Stimulated activated CD8-positive, alpha-beta memory T cell treated with anti-CD3 and anti-CD28 coated beads, Interleukin-12 subunit alpha, Interleukin-12 subunit beta, amount 100 ng/mL, for 24 hours (primary cell): ENCODE measurements around the gene NECAB2.

Experiments
- DNase-seq: peaks from one replicate; pipeline ENCODE4 v3.0.0-alpha.2; 2020; ENCODE audit errors: extremely low read depth

NECAB2 gene

DNA sequence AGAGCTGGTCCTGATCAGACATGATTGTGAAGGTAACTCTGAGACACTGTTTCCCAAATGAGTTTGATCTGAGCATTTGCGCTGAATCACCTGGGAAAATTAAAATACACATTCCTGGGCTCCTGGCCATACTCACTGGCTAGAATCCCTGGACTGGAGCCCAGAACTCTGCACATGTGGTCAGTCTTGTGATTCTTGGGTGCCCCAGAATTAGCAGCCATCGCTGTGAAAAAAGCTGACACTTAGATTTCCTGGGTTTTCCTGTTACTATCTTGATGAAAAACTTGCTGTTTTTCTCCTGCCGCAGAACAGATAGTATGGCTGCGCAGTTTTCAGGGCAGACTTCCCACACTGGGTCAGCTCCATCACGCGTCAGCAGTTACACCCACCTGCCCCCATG is 24.6 kb downstream of the NECAB2 start:
- no peak for DNase-seq

DNA sequence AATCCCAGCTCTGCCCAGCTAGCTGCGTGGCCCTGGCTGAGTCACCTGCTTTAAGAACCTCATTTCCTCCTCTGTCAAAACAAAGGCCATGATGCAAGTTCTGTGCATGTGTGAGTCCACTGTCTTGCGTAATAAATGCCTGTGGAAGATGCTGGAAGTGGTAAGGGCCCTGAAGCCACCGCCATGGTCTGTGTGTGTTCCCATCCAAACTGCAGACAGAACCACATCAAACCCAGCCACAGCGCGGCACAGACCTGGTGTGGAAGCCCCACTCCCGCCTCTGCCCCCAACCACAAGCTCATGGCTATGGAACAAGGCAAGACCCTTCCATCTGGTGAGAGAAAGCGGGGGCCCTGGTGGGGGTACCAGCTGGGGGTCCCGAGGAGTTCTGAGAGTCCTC is 26.0 kb downstream of the NECAB2 start:
- no peak for DNase-seq

DNA sequence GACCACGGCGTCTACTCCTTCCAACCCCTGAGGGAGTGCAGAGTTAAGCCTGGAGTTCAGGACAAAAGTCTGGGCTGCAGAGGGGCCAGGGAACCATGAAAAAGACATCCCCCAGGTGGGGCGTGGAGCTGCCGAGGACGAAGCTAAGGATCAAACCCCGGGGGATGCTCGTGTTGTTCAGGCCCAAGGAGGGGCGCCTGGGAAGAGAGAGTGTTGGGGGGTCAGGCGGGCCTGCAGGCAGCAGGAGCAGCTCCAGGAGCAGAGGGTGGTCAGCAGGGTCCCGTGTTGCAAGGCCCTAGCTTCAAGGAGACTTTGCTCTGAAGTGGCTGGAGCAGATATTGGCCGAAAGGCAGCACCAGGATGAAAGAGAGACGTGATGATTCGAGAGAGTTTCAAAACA is 26.7 kb downstream of the NECAB2 start:
- no peak for DNase-seq

DNA sequence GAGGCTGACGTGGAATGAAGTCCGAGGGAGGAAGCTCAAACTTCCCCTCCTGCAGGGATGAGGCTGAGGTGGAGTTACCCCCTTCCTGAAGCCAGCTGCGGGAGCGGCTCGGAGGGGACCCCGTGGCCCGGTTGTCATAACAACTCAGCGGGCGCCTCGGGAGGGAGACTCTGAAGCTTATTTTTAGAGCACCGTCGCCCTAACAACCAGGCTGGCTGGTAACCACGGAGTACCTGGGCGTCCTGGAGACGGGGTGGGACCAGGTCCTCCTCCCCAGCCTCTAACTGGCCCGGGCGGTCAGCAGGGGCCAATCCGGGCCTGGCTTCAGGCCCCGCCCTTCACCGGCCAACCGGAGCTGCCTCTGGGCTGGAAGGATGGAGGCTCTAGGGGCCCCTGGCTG is 27.7 kb downstream of the NECAB2 start:
- DNase-seq: no peak

DNA sequence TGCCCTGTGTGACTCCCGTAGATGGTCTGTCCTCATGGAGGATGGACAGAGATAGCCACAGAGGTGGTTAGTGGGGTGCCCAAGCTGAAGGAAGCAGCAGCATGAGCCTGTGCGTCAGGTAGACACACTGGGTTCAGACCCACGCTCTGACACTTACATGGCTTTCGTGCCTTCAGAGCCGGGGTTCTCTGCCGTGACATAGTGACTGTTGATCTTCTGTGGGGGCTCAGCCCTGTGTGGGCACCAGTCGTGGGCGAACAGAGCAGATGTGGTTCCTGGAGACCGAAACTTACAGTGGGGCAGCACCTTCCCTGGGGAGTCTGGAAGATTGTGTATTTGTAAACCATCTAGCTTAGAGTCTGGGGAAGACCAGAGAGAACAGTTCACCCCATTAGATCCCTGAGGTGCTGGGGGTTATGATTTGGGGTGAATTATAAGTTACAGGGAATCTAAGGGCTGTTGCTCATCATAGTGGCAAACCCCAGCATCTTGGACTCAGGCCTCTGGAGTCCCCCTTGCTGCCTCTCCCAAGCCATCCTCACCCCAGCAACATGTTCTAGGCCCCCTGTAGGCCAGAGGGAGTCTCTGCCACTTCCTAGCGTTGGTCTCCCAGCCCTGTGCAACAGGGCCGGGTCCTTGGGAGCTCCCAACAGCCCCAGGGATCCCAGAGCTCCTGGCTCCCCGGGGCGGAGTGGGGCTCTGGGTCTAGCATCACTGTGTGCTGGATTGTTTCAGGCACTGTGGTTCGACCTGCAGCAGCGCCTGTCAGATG is 28.6 kb downstream of the NECAB2 start:
- DNase-seq: no peak

DNA sequence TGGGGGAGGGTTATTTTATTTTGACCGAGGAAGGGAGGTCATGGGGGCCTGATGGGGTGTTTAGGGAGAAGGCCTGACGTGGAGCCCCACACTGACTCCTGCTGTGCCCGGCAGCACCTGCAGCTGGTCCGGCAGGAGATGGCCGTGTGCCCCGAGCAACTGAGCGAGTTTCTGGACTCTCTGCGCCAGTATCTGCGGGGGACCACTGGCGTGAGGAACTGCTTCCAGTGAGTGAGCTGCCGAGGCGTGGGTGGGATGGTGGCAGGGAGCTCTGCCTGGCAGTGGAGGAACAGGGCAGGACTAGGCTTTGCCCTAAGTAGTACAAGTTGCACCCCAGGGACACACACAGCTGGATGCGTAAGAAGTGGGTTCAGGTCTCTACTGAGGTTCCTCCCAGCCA is 30.0 kb downstream of the NECAB2 start:
- no peak for DNase-seq

DNA sequence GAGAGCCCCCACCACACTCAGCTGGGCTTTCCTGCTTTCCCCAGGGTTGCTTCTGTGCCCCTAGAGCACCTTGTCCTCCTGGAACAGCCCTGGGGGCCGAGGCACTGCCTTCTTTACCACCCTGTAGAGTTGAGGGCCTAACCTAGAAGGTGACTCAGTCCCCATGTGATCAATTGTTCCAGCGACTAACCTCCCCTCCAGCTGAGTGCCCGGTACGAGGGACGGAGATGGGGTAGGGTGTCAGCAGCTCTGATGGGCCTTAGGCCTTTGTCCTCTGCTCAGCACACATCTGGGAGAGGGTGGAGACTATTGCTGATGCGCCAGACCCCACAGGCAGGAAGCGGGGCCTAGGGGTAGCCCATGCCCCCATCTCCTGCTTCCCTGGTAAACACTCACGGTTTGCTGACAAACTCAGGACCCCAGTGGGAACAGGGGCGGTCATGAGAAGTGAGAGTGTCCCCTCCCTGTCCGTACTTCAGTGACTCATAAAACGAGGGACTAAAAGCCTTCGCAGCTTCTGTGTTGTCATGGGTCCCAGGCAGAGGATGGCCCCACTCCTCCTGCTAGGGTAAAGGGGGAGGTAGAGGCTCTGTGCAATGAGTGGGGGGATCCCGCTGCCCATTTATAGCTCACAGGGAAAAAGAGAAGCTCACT is 33.1 kb downstream of the NECAB2 start:
- no peak for DNase-seq

DNA sequence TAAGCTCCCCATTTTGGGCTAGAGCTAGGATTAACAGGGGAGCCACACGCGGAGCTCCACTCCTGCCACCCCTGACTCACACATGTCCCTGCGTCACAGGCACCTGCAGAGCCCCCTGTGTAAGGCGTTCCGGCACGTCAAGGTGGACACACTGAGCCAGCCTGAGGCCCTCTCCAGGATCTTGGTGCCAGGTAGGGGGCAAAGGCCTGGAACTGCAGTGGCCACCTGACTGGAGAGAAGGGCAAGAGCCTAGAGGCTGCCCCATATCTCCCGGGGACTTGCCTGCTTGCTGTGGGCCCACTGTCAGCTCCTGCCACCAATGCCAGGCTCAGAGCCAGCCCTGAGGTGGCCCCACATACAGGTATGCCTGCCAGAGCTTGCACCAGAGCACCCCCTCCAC is 33.7 kb downstream of the NECAB2 start:
- DNase-seq: no peak

DNA sequence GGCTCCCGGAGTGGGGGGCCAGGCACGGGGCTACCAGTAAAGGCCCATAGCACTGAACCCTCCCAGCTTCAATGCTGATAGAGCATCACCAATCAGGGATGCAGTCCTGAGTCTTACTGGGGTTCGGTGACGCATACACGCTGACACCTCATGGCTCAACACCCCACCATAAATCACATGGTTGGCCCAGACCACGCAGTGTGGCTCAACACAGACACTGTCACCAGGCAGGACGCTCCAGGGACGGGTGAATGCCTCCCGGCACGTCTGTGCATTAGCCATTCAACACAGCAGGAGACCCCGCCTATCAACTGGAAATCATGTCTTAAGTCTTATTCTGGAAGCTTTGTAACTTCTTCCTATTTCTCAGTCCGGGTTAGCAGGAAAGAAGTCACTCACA is 35.0 kb downstream of the NECAB2 start:
- no peak for DNase-seq

DNA sequence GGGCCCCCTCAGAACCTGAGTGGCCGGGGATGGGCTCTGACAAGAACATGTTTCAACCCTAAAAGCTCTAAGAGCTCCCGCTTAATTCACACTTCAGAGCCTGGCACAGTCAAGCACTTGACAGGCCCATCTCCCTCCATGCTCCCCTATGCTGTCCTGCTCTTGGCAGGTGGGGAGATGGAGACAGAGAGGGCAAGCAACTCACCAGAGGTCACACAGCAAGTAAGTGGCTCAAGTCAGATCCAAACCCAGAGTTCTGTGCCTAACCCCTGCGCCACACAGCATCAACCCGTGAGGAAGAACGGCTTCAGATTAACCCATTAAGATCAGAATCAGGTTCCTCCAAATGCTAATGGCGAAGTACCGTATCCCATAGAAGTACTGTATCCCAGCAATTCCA is 36.4 kb downstream of the NECAB2 start:
- no peak for DNase-seq

DNA sequence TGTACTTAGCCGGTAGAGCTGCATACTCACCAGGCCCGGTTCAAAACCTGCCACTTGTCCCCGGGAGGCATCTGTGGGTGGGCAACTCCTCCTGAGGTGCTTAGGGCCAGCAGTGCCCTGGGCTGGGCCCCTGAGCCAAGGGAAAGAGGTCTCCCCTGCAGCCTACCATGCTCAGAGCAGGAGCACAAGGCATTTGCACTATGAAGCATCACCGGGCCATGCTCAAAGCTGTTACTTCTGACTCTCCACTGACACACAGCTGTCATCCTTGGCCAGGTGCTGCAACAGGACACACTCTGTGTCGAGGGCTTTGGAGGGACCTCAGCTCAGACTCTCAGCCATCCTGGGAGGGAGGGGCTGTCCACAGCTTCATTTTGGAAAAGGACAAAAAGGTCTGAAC is 37.3 kb downstream of the NECAB2 start:
- DNase-seq: no peak

DNA sequence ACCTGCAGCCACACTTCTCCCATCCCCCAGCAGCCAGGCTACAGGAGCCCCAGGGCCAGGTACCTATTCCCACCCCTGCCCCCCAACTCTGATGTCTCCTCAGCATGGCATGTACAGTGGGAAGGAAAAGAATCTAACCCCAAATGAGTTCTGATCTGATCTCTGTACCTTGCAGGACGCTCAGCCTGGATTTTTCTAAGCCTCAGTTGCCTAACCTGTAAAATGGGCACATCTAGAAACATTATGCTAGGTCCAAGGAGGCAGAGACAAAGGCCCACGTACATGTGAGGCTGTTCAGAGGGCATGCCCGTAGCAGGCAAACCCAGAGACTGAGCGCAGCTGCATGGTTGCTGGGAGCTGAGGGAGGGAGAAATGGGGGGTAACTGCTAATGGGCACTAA is 39.5 kb downstream of the NECAB2 start:
- no peak for DNase-seq

DNA sequence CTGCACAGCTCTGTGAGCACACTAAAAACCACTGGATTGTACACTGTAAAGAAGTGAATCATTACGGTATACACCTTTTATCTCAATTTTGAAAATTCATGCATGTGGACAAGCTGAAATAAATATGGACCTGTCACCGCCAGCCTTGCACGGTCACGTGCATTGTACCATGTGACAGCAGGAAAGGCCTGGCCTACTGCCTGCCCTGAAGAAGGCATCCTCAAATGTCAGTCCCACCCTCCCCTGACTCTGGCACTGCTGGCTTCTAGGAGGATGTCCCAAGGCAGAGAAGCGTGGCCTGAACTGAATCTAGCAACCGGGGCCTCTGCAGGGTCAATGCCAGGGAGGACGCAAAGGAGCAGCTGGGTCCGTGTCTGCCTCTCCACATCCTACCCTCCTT is 39.9 kb downstream of the NECAB2 start:
- DNase-seq: no peak

DNA sequence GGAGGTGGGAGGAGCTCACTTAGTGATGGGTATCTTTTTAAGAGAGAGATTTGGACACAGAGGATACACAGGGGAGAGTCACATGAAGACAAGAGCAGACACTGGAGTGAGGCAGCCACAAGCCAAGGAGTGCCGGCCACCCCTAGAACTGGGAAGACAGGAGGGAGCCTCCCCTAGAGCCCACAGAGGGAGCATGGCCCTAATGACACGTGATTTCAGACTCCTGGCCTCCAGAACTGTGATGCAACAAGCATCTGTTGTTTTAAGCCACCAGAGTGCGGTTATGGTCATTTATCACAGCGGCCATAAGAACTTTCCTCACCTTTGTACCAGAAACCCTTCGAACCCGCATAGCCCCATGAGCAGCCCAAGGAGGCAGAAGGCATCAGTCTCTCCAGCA is 41.2 kb downstream of the NECAB2 start:
- no peak for DNase-seq

DNA sequence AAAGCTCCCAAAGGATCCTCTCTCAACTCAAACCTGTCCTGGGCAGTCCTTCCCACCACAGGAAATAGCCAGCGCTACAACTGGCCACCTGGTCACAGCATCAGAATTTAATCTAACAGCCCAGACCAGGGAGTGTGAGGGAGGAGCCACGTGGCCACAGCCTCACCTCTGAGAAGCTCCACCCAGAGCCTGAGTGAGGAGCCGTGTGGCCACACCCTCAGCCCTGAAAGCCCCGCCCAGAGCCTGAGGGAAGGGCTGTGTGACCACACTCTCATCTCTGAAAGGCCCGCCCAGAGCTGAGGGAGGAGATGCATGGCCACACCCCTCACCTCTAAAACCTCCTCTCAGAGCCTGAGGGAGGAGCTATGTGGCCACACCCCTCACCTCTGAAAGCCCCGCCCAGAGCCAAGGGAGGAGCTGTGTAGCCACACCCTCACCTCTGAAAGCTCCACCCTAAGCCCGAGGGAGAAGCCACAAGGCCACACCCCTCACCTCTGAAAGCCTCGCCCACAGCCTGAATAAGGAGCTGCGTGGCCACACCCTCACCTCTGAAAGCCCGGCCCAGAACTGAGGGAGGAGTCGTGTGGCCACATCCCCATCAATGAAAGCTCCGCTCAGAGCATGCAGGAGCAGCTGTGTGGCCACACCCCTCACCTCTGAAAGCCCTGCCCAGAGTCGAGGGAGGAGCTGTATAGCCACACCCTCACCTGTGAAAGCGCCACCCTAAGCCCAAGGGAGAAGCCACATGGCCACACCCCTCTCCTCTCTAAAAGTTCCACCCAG is 45.9 kb downstream of the NECAB2 start:
- DNase-seq: peak; percentile 15

DNA sequence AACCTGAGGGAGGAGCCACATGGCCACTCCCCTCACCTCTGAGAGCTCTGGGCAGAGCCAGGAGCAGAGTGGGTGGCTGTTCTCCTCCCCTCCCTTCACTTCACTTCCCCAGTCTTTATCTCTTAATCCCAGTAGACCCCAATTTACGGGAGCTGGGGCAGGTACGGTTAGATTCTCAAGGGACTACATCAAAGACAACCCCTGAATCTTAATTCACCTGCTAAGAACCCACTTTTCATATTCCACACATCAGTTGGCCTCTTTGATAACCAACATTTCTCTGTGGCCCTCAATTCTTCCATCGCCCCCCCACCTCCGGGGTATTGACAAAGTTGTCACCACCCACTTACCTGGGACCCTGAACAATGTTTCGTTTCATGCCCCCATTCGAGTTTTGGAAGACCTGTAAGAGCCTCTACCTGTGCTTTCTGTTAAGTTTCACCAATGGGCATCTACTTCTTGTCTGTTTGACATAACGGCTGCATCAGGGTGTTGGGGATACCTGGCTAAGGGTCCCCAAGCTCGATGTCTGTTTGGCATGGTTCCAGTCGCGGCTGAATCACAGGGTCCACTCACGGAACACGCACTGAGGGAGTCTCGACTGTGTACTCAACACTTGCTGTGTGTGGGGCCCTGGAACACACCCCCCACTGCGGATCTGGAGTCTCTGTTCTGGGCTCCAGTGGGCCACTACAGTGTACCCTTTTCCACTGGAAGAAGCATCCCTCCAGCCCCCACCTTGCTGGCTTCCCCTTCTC is 46.7 kb downstream of the NECAB2 start:
- no peak for DNase-seq

DNA sequence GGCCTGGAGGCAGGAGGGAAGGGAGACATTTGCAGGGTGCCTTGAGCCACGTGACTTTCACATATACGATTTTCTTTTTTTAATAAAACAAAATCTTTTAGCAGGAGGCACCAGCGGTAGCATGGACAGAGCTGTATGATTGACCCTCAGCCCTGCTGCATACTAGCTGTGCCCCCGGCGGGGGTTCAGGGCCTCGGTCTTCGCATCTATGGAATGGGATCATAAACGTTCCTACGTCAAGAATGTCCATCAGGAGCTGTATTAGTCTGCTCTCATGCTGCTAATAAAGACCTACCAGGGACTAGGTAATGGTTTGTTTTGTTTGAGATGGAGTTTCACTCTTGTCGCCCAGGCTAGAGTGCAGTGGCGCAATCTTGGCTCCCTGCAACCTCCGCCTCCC is 47.4 kb downstream of the NECAB2 start:
- no peak for DNase-seq

DNA sequence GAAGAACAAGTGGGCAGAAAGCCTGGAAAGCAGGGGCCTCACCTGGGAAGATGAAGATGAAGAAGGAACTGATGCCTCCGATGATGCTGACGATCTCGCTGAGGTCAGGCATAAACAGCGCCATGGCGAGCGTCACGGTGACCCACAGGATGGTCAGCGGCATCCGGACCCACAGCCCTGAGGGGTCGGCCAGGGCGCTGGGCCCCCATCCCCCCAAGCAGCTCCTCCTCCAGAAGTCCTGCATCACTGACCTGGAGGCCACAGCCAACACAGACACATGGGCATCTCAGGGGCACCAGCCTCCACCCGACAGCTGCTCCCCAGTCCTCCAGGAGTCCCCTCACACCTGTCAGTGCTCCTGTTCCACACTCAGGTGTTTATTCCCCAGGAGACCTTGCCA is 48.4 kb downstream of the NECAB2 start:
- DNase-seq: no peak

DNA sequence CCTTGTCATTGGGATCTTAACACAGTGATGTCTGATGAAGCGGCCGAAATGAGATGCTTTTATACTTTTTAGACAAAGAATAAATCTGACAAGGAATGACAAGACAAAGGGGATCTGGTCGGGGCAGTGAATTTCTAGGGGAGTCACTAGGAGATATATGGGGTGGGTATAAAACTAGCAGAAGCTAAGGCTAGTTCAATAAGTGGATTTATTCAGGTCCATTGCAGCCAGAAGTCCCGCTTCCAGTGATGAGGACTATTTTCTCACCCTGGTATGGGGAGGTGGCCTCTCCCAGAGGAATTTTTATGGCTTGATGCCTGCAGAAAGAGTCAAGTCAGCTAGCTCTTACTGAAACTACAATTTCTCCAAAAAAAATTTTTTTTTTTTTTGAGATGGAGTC is 50.7 kb downstream of the NECAB2 start:
- no peak for DNase-seq

DNA sequence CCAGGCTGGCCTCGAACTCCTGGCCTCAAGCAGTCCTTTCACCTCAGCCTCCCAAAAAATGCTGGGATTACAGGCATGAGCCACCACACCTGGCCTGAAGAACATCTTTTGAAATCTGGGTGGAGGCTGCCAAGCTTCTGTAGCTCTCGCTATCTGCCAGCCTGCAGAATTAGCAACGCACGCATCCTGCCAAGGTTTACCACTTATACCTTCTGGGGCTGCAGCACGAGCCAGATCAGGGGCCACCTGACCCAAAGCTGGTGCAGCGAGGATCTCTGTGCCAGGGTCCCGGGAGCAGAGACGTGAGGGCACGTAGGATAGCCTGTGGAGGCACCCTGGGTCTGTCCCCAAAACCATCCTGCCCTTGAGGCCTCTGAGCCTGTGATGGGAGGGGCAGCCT is 52.3 kb downstream of the NECAB2 start:
- DNase-seq: no peak

DNA sequence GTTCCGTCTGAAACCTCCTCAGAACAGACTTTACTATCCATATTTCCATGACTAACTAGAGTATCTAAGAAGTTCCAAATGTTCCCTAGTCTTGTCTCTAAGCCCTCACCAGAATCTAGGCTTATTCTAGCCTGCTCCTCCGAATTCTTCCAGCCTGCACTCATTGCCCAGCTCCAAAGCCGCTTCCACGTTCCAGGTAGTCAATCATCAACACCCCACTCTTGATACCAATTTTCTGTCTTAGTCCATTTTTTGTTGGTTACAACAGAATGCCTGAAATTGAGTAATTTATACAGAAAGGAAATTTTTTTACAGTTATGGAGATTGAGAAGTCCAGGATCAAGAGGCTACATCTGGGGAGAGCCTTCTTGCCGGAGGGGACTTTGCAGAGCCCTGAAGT is 53.4 kb downstream of the NECAB2 start:
- no peak for DNase-seq

DNA sequence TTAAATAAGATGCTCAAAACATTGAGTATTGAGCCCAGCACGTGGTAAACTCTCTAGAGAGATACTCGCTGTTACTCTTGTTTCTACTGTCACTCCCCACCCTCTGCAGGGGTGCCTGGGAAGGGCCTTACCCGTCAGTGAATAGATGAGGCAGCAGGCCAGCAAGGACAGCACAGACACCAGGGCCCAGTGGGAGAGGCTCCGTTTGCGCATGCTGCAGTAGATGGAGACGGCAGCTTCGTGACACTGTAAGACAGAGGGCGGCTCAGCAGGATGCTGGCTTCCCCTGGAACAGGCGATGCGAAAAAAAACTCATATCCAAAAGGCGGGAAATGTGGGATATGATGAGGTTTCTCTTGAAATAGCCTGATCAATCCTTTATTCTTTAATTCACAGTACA is 54.6 kb downstream of the NECAB2 start:
- DNase-seq: no peak
